Retinal pigment epithelial cell (primary cell): ENCODE data around the gene INSL3.
A peak's percentile ranks its signal among the peaks of the same experiment; 100 is the strongest.
"Not testable (repeated sequence)": the region's sequence is repeated elsewhere in the genome, so short reads cannot be mapped to it uniquely, and the experiment has no call there.

Experiments
- DNase-seq: peaks from one replicate; pipeline ENCODE4 v3.0.0-alpha.2; 2010; ENCODE audit warnings: low read depth
- H3K4me3 ChIP-seq: 2 replicates; pipeline ENCODE4 v1.5.1; 2011; ENCODE audit warnings: mild to moderate bottlenecking, low read length, control low read depth, moderate library complexity
- TF ChIP-seq, protein P1 (sequence below): conservative IDR thresholded peaks from 2 replicates; pipeline ENCODE4 v1.5.1; 2011; ENCODE audit warnings: low read depth, low read length, control low read depth, inconsistent platforms

INSL3 gene

GRCh38 chr19:17778251-17778967, 42.9 kb downstream of the INSL3 start:
- peak overlapping the region; percentile 21 for H3K4me3 ChIP-seq
- DNase-seq: no peak
- TF ChIP-seq, protein P1, sequence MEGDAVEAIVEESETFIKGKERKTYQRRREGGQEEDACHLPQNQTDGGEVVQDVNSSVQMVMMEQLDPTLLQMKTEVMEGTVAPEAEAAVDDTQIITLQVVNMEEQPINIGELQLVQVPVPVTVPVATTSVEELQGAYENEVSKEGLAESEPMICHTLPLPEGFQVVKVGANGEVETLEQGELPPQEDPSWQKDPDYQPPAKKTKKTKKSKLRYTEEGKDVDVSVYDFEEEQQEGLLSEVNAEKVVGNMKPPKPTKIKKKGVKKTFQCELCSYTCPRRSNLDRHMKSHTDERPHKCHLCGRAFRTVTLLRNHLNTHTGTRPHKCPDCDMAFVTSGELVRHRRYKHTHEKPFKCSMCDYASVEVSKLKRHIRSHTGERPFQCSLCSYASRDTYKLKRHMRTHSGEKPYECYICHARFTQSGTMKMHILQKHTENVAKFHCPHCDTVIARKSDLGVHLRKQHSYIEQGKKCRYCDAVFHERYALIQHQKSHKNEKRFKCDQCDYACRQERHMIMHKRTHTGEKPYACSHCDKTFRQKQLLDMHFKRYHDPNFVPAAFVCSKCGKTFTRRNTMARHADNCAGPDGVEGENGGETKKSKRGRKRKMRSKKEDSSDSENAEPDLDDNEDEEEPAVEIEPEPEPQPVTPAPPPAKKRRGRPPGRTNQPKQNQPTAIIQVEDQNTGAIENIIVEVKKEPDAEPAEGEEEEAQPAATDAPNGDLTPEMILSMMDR: no peak

DNA sequence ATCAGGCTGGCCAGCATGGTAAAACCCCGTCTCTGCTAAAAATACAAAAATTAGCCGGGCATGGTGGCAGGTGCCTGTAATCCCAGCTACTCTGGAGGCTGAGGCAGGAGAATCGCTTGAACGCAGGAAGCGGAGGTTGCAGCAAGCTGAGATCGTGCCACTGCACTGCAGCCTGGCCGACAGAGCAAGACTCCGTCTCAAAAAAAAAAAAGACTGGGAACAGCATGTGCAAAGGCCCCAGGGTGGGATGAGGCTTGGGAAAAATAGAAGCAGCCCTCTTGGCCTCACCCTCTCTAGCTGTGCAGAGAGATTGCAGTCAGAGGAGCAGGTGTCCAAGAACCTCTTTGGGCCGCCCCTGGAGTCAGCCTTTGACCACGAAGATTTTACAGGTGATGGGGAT, 43.5 kb downstream of the INSL3 start:
- H3K4me3 ChIP-seq, DNase-seq: not testable (repeated sequence)

GRCh38 chr19:17775991-17776803, 45.1 kb downstream of the INSL3 start:
- DNase-seq: no peak
- TF ChIP-seq, protein P1: no peak
- H3K4me3 ChIP-seq: no peak overlapping the region

- no peak for DNase-seq
- no peak overlapping the region for H3K4me3 ChIP-seq
- TF ChIP-seq, protein P1: peak; percentile 71
Observed at GRCh38 chr19:17775245-17775927, 45.9 kb downstream of the INSL3 start.

GRCh38 chr19:17772172-17772571, 49.1 kb downstream of the INSL3 start:
- TF ChIP-seq, protein P1: no peak
- no peak for DNase-seq

GRCh38 chr19:17770613-17771012, 50.7 kb downstream of the INSL3 start:
- H3K4me3 ChIP-seq: no peak overlapping the region
- no peak for DNase-seq
- TF ChIP-seq, protein P1: no peak

More at GRCh38 chr19:17772172-17772571, 49.1 kb downstream of the INSL3 start:
- H3K4me3 ChIP-seq: no peak overlapping the region

GRCh38 chr19:17767559-17767958, 53.8 kb downstream of the INSL3 start:
- TF ChIP-seq, protein P1: no peak
- no peak overlapping the region for H3K4me3 ChIP-seq
- DNase-seq: no peak
